Neural cell (in vitro differentiated cells): ENCODE data around the gene COASY. TPM values are rescaled to one million over a fixed set of nuclear protein-coding genes. Genes with fewer than 3 reads are reported as not detected.
"Not testable (repeated sequence)": the region's sequence is repeated elsewhere in the genome, so short reads cannot be mapped to it uniquely, and the experiment has no call there.

Experiments
- H2AFZ ChIP-seq: fragments of 200-600, 300-800 bp; sonication (generic), shearing (Covaris generic); 2 replicates; pipeline ENCODE4 v1.6.0; 2014; ENCODE audit warnings: low read depth, mild to moderate bottlenecking, antibody characterized with exemption, low read length, moderate library complexity
- H3F3A ChIP-seq: fragments of 200-600 bp; shearing (Covaris generic); 2 replicates; pipeline ENCODE4 v1.6.1; 2016; ENCODE audit warnings: mild to moderate bottlenecking, moderate library complexity, mixed read lengths, antibody characterized with exemption, low read length; ENCODE audit not compliant: insufficient read depth, poor library complexity, severe bottlenecking
- H3K27ac ChIP-seq: fragments of 200-600, 300-800 bp; sonication (generic), shearing (Covaris generic); 2 replicates; pipeline ENCODE4 v1.5.1; 2014; ENCODE audit warnings: mild to moderate bottlenecking, low read length, moderate library complexity
- H3K27me3 ChIP-seq: fragments of 300-800, 200-600 bp; sonication (generic), shearing (Covaris generic); 2 replicates; pipeline ENCODE4 v1.6.0; 2014; ENCODE audit warnings: mild to moderate bottlenecking, low read depth, low read length, moderate library complexity; ENCODE audit not compliant: insufficient read depth
- H3K36me3 ChIP-seq: fragments of 300-800, 200-600 bp; sonication (generic), shearing (Covaris generic); 2 replicates; pipeline ENCODE4 v1.5.1; 2014; ENCODE audit warnings: mild to moderate bottlenecking, antibody characterized with exemption, low read length, moderate library complexity; ENCODE audit not compliant: insufficient read depth
- H3K4me2 ChIP-seq: fragments of 300-800, 200-600 bp; sonication (generic), shearing (Covaris generic); 2 replicates; pipeline ENCODE4 v1.6.0; 2014; ENCODE audit warnings: mild to moderate bottlenecking, low read length
- H3K4me3 ChIP-seq: fragments of 300-800, 200-600 bp; sonication (generic), shearing (Covaris generic); 2 replicates; pipeline ENCODE4 v1.5.1; 2014; ENCODE audit warnings: mild to moderate bottlenecking, low read length, moderate library complexity
- H3K79me2 ChIP-seq: fragments of 200-600 bp; shearing (Covaris generic); replicated peaks from 2 replicates; pipeline ENCODE4 v1.6.0; 2014; ENCODE audit warnings: mild to moderate bottlenecking, low read length, moderate library complexity; ENCODE audit not compliant: insufficient read depth
- H3K9ac ChIP-seq: fragments of 300-800, 200-600 bp; sonication (generic), shearing (Covaris generic); 2 replicates; pipeline ENCODE4 v1.6.1; 2016; ENCODE audit warnings: mild to moderate bottlenecking, low read length, mixed read lengths
- H3K9me2 ChIP-seq: fragments of 200-600 bp; shearing (Covaris generic); 2 replicates; pipeline ENCODE4 v1.6.1; 2016; ENCODE audit warnings: mild to moderate bottlenecking, low read length, mixed read lengths; ENCODE audit not compliant: insufficient read depth
- H3K9me3 ChIP-seq: fragments of 200-600, 300-800 bp; sonication (generic), shearing (Covaris generic); 2 replicates; pipeline ENCODE4 v1.6.1; 2016; ENCODE audit warnings: mild to moderate bottlenecking, mixed run types, low read length, moderate library complexity, mixed read lengths
- H4K20me1 ChIP-seq: fragments of 200-600 bp; shearing (Covaris generic); 2 replicates; pipeline ENCODE4 v1.6.1; 2016; ENCODE audit warnings: mild to moderate bottlenecking, mixed run types; ENCODE audit not compliant: insufficient read depth
- EP300 ChIP-seq: fragments of 450-650 bp; conservative IDR thresholded peaks from 2 replicates; pipeline ENCODE4 v1.6.1; 2014; ENCODE audit warnings: antibody characterized with exemption, mild to moderate bottlenecking, moderate library complexity; ENCODE audit not compliant: poor library complexity, severe bottlenecking
- EZH2 ChIP-seq: fragments of 200-600, 300-800 bp; shearing (Covaris generic), sonication (generic); IDR thresholded peaks from 2 replicates; pipeline ENCODE4 v1.6.1; 2014; ENCODE audit warnings: antibody characterized with exemption, low read length, borderline replicate concordance, mild to moderate bottlenecking; ENCODE audit not compliant: insufficient read depth, poor library complexity, severe bottlenecking
- MXI1 ChIP-seq: fragments of 450-650 bp; conservative IDR thresholded peaks from 2 replicates; pipeline ENCODE4 v1.6.1; 2014; ENCODE audit warnings: antibody characterized with exemption, mild to moderate bottlenecking; ENCODE audit not compliant: poor library complexity, severe bottlenecking
- POLR2AphosphoS5 ChIP-seq: IDR thresholded peaks from 2 replicates; pipeline ENCODE4 v1.6.1; 2012
- RAD21 ChIP-seq: fragments of 450-650 bp; conservative IDR thresholded peaks from 2 replicates; pipeline ENCODE4 v1.6.1; 2014; ENCODE audit warnings: antibody characterized with exemption, mild to moderate bottlenecking, moderate library complexity
- REST ChIP-seq: IDR thresholded peaks from 2 replicates; pipeline ENCODE4 v1.6.1; 2012; ENCODE audit warnings: borderline replicate concordance
- SMC3 ChIP-seq: fragments of 450-650 bp; conservative IDR thresholded peaks from 2 replicates; pipeline ENCODE4 v1.6.1; 2014; ENCODE audit warnings: antibody characterized with exemption, mild to moderate bottlenecking, moderate library complexity; ENCODE audit not compliant: poor library complexity
- TAF1 ChIP-seq: IDR thresholded peaks from 2 replicates; pipeline ENCODE4 v1.6.1; 2012; ENCODE audit warnings: low read depth
- polyA plus RNA-seq: library from polyadenylated mRNA; depleted of rRNA; stranded (reverse); fragments of >200 nt; gene quantifications from 2 replicates; pipeline ENCODE4 v1.2.3, GENCODE V29; 2014
- TF ChIP-seq, protein P1 (sequence below): fragments of 450-650 bp; IDR thresholded peaks from 2 replicates; pipeline ENCODE4 v1.5.1; 2014; ENCODE audit warnings: antibody characterized with exemption, mild to moderate bottlenecking, moderate library complexity; ENCODE audit not compliant: poor library complexity, severe bottlenecking

The COASY gene
- polyA plus RNA-seq, 1 donor from 2014 or later = 8.2 TPM

DNA sequence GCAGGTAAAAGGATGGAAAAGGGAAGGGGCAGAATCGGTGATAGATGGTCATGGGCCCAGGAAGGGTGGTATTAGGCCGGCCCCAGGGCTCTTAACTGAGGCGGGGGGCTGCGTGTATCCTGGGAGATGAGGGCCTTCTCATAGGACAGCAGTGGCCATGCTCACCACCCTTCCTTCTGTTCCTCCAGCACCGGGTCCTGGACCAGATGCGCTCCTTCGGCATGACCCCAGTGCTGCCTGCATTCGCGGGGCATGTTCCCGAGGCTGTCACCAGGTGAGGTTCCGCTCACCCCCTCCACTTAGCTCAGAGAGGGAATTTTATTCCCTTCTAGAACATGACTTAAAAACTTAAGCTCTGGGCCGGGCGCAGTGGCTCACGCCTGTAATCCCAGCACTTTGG lies 23.5 kb upstream of the COASY start:
- Histone ChIP-seq H3K79me2 (no peaks in the 10 kb centered on the region), H3K9me2 (no peaks in the 10 kb centered on the region), H3K4me3 (no peak overlapping the region), H3K9me3 (no peaks in the 10 kb centered on the region), H2AFZ (no peak overlapping the region), H3K9ac (no peak overlapping the region), H3F3A (no peaks in the 10 kb centered on the region), H3K27me3 (no peaks in the 10 kb centered on the region), H4K20me1 (no peaks in the 10 kb centered on the region), H3K4me2 (no peak overlapping the region), H3K36me3 (no peaks in the 10 kb centered on the region), H3K27ac (no peak overlapping the region)
- TF ChIP-seq, protein P1, sequence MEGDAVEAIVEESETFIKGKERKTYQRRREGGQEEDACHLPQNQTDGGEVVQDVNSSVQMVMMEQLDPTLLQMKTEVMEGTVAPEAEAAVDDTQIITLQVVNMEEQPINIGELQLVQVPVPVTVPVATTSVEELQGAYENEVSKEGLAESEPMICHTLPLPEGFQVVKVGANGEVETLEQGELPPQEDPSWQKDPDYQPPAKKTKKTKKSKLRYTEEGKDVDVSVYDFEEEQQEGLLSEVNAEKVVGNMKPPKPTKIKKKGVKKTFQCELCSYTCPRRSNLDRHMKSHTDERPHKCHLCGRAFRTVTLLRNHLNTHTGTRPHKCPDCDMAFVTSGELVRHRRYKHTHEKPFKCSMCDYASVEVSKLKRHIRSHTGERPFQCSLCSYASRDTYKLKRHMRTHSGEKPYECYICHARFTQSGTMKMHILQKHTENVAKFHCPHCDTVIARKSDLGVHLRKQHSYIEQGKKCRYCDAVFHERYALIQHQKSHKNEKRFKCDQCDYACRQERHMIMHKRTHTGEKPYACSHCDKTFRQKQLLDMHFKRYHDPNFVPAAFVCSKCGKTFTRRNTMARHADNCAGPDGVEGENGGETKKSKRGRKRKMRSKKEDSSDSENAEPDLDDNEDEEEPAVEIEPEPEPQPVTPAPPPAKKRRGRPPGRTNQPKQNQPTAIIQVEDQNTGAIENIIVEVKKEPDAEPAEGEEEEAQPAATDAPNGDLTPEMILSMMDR = no peak
- TF ChIP-seq RAD21 (no peak), EZH2 (no peak), MXI1 (no peak), SMC3 (no peak), POLR2AphosphoS5 (no peak), EP300 (no peak), REST (no peak), TAF1 (no peak)

DNA sequence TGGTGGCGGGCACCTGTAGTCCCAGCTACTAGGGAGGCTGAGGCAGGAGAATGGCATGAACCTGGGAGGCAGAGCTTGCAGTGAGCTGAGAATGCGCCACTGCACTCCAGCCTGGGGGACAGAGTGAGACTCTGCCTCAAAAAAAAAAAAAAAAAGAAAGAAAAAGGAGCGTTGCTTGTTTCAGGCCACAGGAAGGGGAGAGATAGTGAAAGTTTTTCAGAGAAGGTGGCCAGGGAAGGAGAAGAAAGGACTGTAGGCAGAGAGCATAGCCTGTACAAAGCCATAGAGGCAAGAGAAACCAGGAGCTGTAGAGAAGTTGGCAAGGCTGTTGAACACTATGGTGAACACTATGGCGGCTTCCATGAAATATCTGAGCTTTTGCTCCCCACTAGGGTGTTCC lies 21.4 kb upstream of the COASY start:
- H2AFZ ChIP-seq, H3K4me2 ChIP-seq, H3K36me3 ChIP-seq: not testable (repeated sequence)

More for the DNA sequence above, 21.4 kb upstream of the COASY start:
- not testable (repeated sequence) for H4K20me1 ChIP-seq, H3K9me2 ChIP-seq, H3K79me2 ChIP-seq, H3K4me3 ChIP-seq, H3K27me3 ChIP-seq, H3F3A ChIP-seq, H3K9ac ChIP-seq, H3K27ac ChIP-seq, H3K9me3 ChIP-seq
